GM15510 (cell line): ENCODE results near the gene ZNF516.

Source experiments
- POLR2A ChIP-seq: IDR thresholded peaks from 3 replicates; pipeline ENCODE4 v1.6.1; 2011; ENCODE audit warnings: borderline replicate concordance; ENCODE audit not compliant: insufficient read length; ENCODE audit errors: extremely low read depth

Gene ZNF516

GRCh38 chr18:76382275-76382674 lies 112.8 kb downstream of the ZNF516 start:
- no peak for TF ChIP-seq POLR2A

DNA sequence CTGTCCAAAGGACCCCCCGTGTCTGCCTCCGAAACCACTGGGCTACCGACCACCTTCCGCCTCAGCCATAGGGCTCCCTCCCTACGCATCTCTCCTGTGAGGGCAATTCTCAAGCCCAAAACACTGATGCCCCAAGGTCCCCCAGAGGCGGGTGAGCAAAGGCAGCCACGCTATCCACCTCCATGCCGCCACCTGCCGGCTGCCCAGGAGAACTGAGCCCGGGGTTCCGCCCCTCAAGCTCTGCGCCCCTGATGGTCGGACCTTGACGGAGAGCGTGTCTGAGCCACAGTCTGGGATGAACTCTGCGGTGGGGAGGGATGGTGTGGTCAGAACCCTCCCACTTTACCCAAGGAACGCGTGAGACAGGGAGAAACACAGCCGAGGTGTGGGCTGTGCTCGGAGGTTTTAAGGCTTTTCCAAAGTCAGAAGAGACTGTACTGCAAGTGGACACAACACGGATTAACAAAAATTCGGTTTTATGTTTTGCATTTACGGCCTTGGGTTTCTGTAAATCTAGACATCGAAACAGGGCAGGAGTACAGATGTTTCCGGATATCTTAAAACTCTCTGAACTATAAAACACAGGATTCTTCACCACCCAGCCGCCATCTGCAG lies 114.1 kb downstream of the ZNF516 start:
- TF ChIP-seq POLR2A = no peak

DNA sequence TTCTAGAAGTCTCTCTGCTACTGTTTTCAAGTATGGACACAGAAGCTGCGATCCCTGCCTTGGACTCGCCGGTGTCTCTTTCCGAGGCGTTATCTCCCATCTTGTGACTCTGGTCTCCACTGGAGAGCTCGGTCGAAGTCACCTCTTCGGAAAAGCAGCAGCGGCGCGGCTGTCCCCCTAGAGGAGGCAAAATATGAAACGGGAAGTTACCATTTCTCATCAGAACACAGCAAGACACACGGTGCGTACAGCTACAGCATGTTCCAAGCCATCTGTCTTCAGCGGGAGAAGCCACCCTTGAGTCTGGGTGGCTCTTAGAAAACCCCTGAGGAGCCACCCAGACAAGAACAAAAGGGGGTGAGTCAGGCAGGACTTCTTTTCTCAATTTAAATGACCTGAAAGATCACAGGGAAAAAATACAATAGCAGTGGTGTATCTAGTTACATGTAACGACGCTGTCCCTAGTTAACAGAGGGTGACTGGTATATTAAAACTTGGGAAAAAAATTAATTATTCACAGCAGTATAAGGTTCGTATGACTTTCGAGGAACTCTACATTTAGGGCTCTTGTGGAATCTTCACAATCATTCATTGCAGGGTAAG lies 114.8 kb downstream of the ZNF516 start:
- no peak for TF ChIP-seq POLR2A

DNA sequence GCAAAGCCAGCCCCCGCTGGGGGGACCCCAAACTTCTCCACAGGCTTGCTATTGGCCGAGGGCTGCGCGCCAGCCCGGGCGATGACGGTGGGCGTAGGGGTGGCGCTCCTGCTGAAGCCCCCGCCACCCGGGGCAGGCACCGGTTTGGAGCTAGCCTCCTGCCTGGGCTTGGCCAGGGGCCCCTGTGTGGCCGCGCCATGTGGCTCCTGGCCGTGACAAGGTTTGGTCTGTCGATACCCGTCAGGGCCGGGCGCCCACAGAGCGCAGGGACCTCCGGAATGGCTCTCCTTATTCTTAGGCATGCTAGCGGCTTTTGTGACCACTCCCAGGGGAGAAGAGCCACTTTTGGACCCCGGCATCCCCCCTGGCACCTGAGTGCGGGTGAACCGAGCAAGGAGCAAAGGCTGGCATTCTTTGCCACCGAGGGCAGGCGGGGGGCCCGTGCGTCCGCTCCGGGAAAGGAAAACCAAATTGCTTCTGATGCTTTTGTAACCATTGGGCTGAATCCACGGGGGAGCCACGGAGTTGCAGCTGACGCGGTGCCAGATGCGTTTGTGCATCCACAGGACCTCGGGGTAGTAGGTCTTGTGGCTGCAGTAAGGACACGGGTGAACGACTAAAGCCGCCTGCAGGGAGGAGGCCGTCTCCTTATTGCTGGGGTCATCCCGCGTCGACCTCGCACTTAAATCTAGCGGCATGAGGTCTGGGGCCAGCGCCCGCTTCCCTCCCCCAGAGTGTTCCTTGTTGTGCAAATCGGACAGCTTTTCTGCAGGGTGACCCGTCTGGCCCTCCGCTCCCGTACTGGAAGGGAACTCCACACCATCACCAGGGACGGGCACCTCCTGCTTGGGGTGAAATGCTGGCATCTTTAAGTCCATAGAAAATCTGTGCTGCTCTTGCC lies 115.6 kb downstream of the ZNF516 start:
- TF ChIP-seq POLR2A = no peak

DNA sequence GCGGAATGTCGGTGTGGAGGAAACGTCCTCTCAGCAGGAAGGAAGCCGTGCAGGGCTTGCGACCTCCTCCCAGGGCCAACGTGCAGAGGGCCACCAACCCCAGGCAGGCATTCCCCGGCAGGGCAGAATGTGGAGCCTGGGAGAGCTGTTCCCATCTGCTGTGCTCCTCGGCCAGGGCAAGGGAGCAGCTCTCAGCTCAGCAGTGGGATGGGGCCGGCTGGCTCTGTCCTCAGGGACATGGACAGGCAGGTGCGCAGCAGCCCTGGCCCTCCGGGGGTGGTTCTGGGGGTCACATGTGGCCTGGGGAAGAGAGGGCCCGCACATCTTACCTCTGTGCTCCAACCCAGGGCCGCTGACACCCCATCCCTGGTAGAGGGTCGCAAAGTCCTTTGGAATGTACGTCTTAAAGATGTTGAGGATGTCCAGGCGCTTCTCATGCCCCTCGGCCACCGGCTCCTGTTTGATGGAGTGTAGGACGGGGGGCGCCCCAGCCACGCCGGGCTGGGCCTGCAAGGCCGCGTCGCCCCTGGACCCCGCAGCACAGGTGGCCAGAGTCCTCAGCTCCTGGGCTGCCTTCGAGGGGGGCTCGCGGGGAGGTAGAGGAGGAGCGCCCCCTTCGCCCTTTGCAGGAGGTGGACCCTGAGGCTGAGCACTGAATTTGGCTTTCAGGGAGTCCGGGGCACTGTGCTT lies 116.4 kb downstream of the ZNF516 start:
- no peak for TF ChIP-seq POLR2A

GRCh38 chr18:76377359-76377756 lies 117.7 kb downstream of the ZNF516 start:
- TF ChIP-seq POLR2A = no peak

DNA sequence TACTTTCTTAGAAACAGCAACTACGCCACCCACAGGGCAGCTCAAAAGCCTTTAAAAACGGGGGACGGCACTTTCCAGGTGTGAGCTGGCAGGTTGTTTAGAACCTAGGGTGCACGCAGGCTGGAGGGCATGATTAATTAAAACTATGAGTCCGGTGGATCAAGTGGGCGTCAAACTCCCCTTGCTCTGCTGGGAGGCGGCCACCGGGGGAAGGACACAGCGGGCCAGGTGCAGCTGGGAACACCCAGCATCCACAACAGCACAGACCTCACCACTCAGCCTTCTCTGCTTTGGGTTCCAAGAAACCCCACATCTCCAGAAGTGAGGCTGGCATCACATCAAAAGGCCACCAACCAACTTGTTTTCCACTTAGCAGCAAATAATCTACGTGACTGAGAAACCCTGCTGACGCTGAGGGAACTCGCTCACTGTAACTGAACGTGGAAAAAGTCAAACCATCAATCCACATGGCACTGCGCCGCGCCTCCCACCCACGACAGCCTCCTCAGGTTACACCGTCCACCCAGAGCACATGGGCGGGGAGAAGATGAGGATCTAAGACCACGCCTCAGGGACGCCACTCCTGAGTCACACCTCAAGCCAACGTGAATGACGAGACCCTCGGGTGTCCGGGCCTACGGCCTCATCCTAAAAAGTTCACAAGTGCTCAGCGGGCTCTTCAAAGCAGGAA lies 118.2 kb downstream of the ZNF516 start:
- no peak for TF ChIP-seq POLR2A

DNA sequence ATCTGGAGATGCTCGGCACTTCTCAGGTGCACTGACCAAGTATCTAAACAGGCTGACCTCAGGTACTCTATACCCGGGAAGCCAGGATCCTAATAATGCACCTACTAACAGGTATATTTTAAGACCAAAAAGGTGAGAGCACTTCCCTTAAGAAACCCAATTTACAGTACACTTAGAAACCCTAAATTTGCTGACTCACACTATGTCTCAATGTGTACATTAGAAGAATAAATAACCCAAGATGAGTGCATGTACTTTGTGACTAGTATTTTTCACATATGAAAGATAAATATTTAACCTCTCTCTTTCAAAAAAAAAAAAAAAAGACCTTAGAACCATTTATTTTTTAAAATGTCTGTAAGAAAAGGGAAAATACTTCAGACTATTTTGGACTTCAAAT lies 118.8 kb downstream of the ZNF516 start:
- no peak for TF ChIP-seq POLR2A

GRCh38 chr18:76374330-76375281 lies 120.4 kb downstream of the ZNF516 start:
- TF ChIP-seq POLR2A = no peak

DNA sequence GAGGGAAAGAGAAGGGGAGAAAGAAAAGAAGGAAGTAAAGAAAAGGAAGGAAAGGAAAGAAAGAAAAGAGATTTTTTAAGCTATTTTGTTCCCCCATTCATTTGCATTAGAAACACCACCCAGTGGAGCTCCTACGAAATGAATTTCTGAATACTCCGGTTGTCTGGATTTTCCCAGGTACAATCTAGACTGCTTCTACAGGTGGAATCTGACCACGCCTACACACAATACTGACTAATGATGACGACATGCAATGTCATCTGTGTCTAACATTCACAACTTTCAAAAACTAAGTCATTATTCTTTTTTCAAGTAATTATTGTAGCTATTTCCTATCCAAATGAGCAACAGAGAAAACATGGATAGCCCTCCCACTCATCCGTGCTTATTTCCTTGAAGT lies 121.7 kb downstream of the ZNF516 start:
- no peak for TF ChIP-seq POLR2A

DNA sequence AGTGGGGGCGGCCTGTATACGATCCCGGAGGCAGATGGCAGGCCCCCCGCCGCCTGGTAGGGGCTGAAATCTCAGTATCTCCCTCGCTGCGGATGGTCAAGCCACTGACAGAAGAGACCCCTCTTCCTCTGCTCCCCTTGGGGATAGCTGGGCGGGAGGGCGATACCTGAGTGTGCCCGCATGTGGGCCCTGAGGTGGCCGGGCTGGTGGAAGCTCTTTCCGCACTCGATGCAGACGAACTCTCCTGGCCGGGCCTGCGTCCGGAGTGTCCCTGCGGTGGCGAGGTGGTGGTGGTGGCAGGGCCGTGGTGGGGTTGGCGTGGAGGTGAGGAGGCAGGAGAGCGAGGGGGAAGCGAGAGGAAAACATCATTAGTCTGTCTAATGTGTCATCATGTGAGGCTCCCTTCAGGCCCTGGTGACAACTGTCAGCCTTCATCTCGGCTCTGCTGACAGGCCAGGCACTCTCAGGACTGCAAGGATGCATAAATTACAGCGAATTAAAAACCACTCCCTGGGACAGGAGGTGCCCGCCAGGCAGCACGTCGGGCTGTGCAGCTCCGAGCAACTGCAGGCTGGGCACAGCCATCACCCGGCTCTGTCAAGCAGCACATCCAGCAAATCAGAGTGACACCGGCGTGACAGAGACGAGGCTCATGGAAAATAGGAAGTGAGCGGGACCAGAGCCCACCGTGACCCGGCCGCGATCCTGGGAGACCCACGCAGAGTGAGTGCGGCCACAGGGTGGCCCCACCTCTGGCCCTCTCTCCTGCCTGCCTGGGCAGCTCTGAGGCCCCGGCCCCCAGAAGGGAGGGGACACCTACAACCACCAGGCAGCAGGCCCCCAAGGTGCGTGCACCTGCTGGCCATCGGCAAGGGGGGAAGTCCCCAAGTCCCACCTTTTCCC lies 123.5 kb downstream of the ZNF516 start:
- TF ChIP-seq POLR2A = no peak

GRCh38 chr18:76370686-76371085 lies 124.4 kb downstream of the ZNF516 start:
- TF ChIP-seq POLR2A = no peak

DNA sequence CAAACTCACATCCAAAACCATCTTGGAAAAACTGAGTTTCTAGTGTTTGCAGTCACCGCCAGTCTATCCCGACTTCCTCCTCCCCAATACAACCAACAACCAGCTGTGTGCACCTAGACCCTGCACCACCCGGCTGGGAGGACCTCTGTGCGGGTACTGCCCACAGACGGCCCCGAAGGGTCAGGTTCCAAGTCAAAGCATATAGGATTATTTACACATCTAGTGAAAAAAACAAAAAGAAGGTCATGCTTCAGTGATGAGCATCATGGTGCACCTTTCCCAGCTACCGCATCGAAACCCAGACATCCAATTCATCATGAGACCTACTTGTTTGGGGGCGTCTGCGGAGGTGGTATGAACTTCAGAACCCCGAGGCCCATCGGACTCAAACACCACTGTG lies 124.8 kb downstream of the ZNF516 start:
- TF ChIP-seq POLR2A = no peak

- no peak for TF ChIP-seq POLR2A
These were observed 125.3 kb downstream of the ZNF516 start for GRCh38 chr18:76369791-76370190.
